ENCODE data around the gene TEAD1. TPM values are rescaled to one million over a fixed set of nuclear protein-coding genes. Genes with fewer than 3 reads are reported as not detected.

TEAD1 gene
- polyA plus RNA-seq, 1 experiment: 113 TPM

GRCh38 chr11:12752868-12753524, 78.8 kb downstream of the TEAD1 start:
- H3K4me3 ChIP-seq (ENCODE audit: low read depth, low read length): no peak overlapping the region
- no peaks in the 10 kb centered on the region for H3K9me3 ChIP-seq (ENCODE audit: control insufficient read depth, insufficient read depth, low read length)
- no peaks in the 10 kb centered on the region for H3K27me3 ChIP-seq (ENCODE audit: control insufficient read depth, insufficient read depth, low read length)
- DNase-seq (ENCODE audit: low read depth, low spot score): no peak
- peak; percentile 14; the same call in 1 of the 2 replicates for TF ChIP-seq CTCF (IDR thresholded peaks at IDR 0.05; ENCODE audit: low read depth, low read length)
- POLR2A ChIA-PET: interaction anchor here (0.7 kb wide), 1 partner anchor 137 kb away, joined by 3 read pairs; no protein-coding TSS in a partner anchor
- H3K27ac ChIP-seq (ENCODE audit: low read depth, low read length): no peak overlapping the region
- CTCF ChIA-PET: interaction anchor here (0.8 to 1.0 kb wide), 2 partner anchors 13 to 422 kb away, joined by 3 read pairs; no protein-coding TSS in a partner anchor

- no peak for TF ChIP-seq CTCF (IDR thresholded peaks at IDR 0.05; ENCODE audit: low read depth, low read length)
- CTCF ChIA-PET: interaction anchor here (2.0 kb wide), 1 partner anchor 423 kb away, joined by 6 read pairs; no protein-coding TSS in a partner anchor
- no peak for DNase-seq (ENCODE audit: low read depth, low spot score)
- POLR2A ChIA-PET: no interaction called here
- H3K27me3 ChIP-seq (ENCODE audit: control insufficient read depth, insufficient read depth, low read length): no peaks in the 10 kb centered on the region
- no peaks in the 10 kb centered on the region for H3K9me3 ChIP-seq (ENCODE audit: control insufficient read depth, insufficient read depth, low read length)
- no peak overlapping the region for H3K4me3 ChIP-seq (ENCODE audit: low read depth, low read length)
- H3K27ac ChIP-seq (ENCODE audit: low read depth, low read length): no peak overlapping the region
These were observed 79.8 kb downstream of the TEAD1 start for GRCh38 chr11:12754021-12754420.

- ChIA-PET POLR2A (no interaction called here), CTCF (interaction anchor here (0.7 to 2.0 kb wide), 2 partner anchors 8 to 423 kb away, joined by 3 to 6 read pairs; no protein-coding TSS in a partner anchor)
- H3K9me3 ChIP-seq (ENCODE audit: control insufficient read depth, insufficient read depth, low read length): no peaks in the 10 kb centered on the region
- no peak for DNase-seq (ENCODE audit: low read depth, low spot score)
- TF ChIP-seq CTCF (IDR thresholded peaks at IDR 0.05; ENCODE audit: low read depth, low read length): no peak
- H3K27me3 ChIP-seq (ENCODE audit: control insufficient read depth, insufficient read depth, low read length): no peaks in the 10 kb centered on the region
- no peak overlapping the region for H3K4me3 ChIP-seq (ENCODE audit: low read depth, low read length)
- H3K27ac ChIP-seq (ENCODE audit: low read depth, low read length): no peak overlapping the region
These were observed 80.5 kb downstream of the TEAD1 start for GRCh38 chr11:12754582-12755234.

GRCh38 chr11:12755510-12756453, 81.6 kb downstream of the TEAD1 start:
- TF ChIP-seq CTCF (IDR thresholded peaks at IDR 0.05; ENCODE audit: low read depth, low read length): no peak
- Histone ChIP-seq H3K9me3 (ENCODE audit: control insufficient read depth, insufficient read depth, low read length) (no peaks in the 10 kb centered on the region), H3K27ac (ENCODE audit: low read depth, low read length) (no peak overlapping the region), H3K4me3 (ENCODE audit: low read depth, low read length) (no peak overlapping the region), H3K27me3 (ENCODE audit: control insufficient read depth, insufficient read depth, low read length) (no peaks in the 10 kb centered on the region)
- no peak for DNase-seq (ENCODE audit: low read depth, low spot score)
- ChIA-PET POLR2A (no interaction called here), CTCF (interaction anchor here (0.7 to 2.0 kb wide), 2 partner anchors 9 to 425 kb away, joined by 3 to 6 read pairs; no protein-coding TSS in a partner anchor)

Measured in AG04450 (cell line).